Skeletal muscle cell (primary cell): ENCODE measurements around the gene TADA3.

Source experiments
- DNase-seq: peaks from one replicate; pipeline ENCODE4 v3.0.0-alpha.2; 2010; ENCODE audit warnings: low read depth
- H3K4me3 ChIP-seq: 2 replicates; pipeline ENCODE4 v1.5.1; 2011; ENCODE audit warnings: low read depth, mild to moderate bottlenecking, control low read depth, low read length, moderate library complexity

Gene TADA3

GRCh38 chr3:9769426-9770275 is 22.6 kb downstream of the TADA3 start, which contains the start of gene CAMK1:
CAMK1 (minus strand) TSS chr3:9769947; CDS start chr3:9767749, 2,198 bp downstream.
- peak; percentile 11 for DNase-seq
- H3K4me3 ChIP-seq = peak within 1 kb of the TSS; percentile 62

GRCh38 chr3:9769012-9769411 is 23.3 kb downstream of the TADA3 start:
- no peak for DNase-seq
- peak overlapping the region; percentile 62 for H3K4me3 ChIP-seq

- DNase-seq = no peak
- H3K4me3 ChIP-seq = no peak overlapping the region
These were observed 24.0 kb downstream of the TADA3 start for GRCh38 chr3:9768141-9768775.

- H3K4me3 ChIP-seq = no peak overlapping the region
- DNase-seq = no peak
These were observed 24.9 kb downstream of the TADA3 start for GRCh38 chr3:9767418-9767817.

GRCh38 chr3:9765865-9766264 is 26.4 kb downstream of the TADA3 start:
- no peak overlapping the region for H3K4me3 ChIP-seq
- DNase-seq = no peak

- H3K4me3 ChIP-seq = no peak overlapping the region
- no peak for DNase-seq
These were observed 29.4 kb downstream of the TADA3 start for GRCh38 chr3:9762871-9763270.

GRCh38 chr3:9761919-9762318 is 30.4 kb downstream of the TADA3 start:
- no peak for DNase-seq
- no peak overlapping the region for H3K4me3 ChIP-seq

GRCh38 chr3:9760779-9761505 is 31.3 kb downstream of the TADA3 start:
- DNase-seq = no peak
- H3K4me3 ChIP-seq = no peak overlapping the region

- no peak for DNase-seq
- no peak overlapping the region for H3K4me3 ChIP-seq
These were observed 34.8 kb downstream of the TADA3 start for GRCh38 chr3:9757427-9757826.

- H3K4me3 ChIP-seq = no peak overlapping the region
- DNase-seq = no peak
These were observed 37.6 kb downstream of the TADA3 start for GRCh38 chr3:9754678-9755077.

- H3K4me3 ChIP-seq = peak overlapping the region; percentile 94
- DNase-seq = no peak
These were observed 41.5 kb downstream of the TADA3 start for GRCh38 chr3:9750556-9751411.

GRCh38 chr3:9749645-9750555 is 42.4 kb downstream of the TADA3 start, which contains the start of gene OGG1:
OGG1 (plus strand) TSS chr3:9749952; CDS start chr3:9750287, 335 bp downstream.
- peak within 1 kb of the TSS; percentile 94 for H3K4me3 ChIP-seq
- DNase-seq = peak; percentile 94

GRCh38 chr3:9749296-9749644 is 43.0 kb downstream of the TADA3 start:
- DNase-seq = no peak
- peak overlapping the region; percentile 94 for H3K4me3 ChIP-seq

GRCh38 chr3:9748031-9748430 is 44.2 kb downstream of the TADA3 start:
- no peak overlapping the region for H3K4me3 ChIP-seq
- DNase-seq = no peak

GRCh38 chr3:9747267-9747666 is 45.0 kb downstream of the TADA3 start:
- peak; percentile 14 for DNase-seq
- H3K4me3 ChIP-seq = no peak overlapping the region

- H3K4me3 ChIP-seq = no peak overlapping the region
- peak; percentile 65 for DNase-seq
These were observed 45.9 kb downstream of the TADA3 start for GRCh38 chr3:9746330-9746729.

- H3K4me3 ChIP-seq = no peak overlapping the region
- DNase-seq = no peak
These were observed 46.8 kb downstream of the TADA3 start for GRCh38 chr3:9745521-9745920.

GRCh38 chr3:9744162-9744561 is 48.1 kb downstream of the TADA3 start:
- no peak for DNase-seq
- H3K4me3 ChIP-seq = no peak overlapping the region
